Osteocyte (in vitro differentiated cells): ENCODE data around the gene KCNC1. TPM values are rescaled to one million over a fixed set of nuclear protein-coding genes. Genes with fewer than 3 reads are reported as not detected.

Experiments used
- DNase-seq: peaks from one replicate; pipeline ENCODE4 v3.0.0; 2021; ENCODE audit warnings: mixed read lengths; ENCODE audit not compliant: unreplicated experiment; ENCODE audit errors: extremely low spot score
- H3K27ac Mint-ChIP-seq: one replicate; pipeline ENCODE4 v1.8.0; 2021; ENCODE audit warnings: mild to moderate bottlenecking, mixed read lengths; ENCODE audit not compliant: unreplicated experiment
- H3K27me3 Mint-ChIP-seq: one replicate; pipeline ENCODE4 v1.8.0; 2021; ENCODE audit warnings: mixed read lengths; ENCODE audit not compliant: unreplicated experiment
- H3K36me3 Mint-ChIP-seq: one replicate; pipeline ENCODE4 v1.8.0; 2021; ENCODE audit warnings: mixed read lengths; ENCODE audit not compliant: unreplicated experiment
- H3K4me1 Mint-ChIP-seq: one replicate; pipeline ENCODE4 v1.8.0; 2021; ENCODE audit warnings: mixed read lengths; ENCODE audit not compliant: unreplicated experiment
- H3K4me3 Mint-ChIP-seq: one replicate; pipeline ENCODE4 v1.8.0; 2021; ENCODE audit warnings: mild to moderate bottlenecking, moderate library complexity, mixed read lengths; ENCODE audit not compliant: unreplicated experiment
- H3K9me3 Mint-ChIP-seq: one replicate; pipeline ENCODE4 v1.8.0; 2021; ENCODE audit warnings: mixed read lengths; ENCODE audit not compliant: unreplicated experiment
- total RNA-seq: library from RNA; stranded (reverse); gene quantifications from 2 replicates; pipeline ENCODE4 v1.2.1, GENCODE V29; 2021
- TF ChIP-seq, protein P1 (sequence below): fragments of 200-600 bp; sonication (generic); IDR thresholded peaks from 2 replicates; pipeline ENCODE4 v1.5.0; 2021; ENCODE audit warnings: antibody characterized with exemption, mild to moderate bottlenecking, moderate library complexity

KCNC1 gene
- total RNA-seq, 1 donor from 2014 or later: not detected

DNA sequence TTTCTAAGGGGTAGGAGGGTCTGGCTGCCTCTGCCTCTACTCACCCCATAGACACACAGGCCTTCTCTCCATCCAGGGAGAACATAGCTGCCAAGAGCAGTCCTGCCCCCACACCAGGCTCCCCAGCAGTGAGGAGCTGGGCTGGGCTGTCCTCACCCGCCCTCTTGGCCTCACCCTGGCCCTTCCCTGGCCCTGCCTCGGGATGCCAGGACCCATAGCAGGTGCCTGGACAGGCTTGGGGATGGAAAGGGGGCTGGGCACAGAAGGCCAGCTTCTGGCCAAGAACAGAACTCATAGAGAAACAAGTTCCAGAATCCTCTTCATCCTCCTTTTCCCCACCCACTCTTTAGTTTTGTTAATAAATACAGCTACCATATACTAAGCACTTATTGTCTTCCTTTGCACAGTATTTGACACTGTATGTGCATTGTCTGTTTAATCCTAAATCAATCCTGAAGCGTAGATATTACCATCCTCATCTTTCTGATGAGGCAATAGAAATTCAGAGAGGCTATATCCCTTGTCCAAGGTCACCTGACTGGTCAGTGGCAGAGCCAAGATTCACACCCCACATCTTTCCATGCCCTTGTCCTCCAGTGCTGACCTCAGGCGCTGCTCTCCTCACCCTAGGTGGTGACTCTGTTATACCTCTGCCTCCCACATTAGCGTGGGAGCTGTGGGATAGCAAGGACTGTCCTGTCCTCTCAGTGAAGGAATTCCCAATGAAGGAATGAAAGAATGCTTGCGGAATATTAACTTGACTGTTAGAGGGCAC, 37.2 kb upstream of the KCNC1 start:
- no peaks in the 10 kb centered on the region for H3K9me3 Mint-ChIP-seq
- no peak overlapping the region for H3K27ac Mint-ChIP-seq
- DNase-seq: no peak
- TF ChIP-seq, protein P1, sequence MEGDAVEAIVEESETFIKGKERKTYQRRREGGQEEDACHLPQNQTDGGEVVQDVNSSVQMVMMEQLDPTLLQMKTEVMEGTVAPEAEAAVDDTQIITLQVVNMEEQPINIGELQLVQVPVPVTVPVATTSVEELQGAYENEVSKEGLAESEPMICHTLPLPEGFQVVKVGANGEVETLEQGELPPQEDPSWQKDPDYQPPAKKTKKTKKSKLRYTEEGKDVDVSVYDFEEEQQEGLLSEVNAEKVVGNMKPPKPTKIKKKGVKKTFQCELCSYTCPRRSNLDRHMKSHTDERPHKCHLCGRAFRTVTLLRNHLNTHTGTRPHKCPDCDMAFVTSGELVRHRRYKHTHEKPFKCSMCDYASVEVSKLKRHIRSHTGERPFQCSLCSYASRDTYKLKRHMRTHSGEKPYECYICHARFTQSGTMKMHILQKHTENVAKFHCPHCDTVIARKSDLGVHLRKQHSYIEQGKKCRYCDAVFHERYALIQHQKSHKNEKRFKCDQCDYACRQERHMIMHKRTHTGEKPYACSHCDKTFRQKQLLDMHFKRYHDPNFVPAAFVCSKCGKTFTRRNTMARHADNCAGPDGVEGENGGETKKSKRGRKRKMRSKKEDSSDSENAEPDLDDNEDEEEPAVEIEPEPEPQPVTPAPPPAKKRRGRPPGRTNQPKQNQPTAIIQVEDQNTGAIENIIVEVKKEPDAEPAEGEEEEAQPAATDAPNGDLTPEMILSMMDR: no peak
- no peak overlapping the region for H3K4me3 Mint-ChIP-seq
- no peaks in the 10 kb centered on the region for H3K4me1 Mint-ChIP-seq
- H3K36me3 Mint-ChIP-seq: no peaks in the 10 kb centered on the region
- H3K27me3 Mint-ChIP-seq: peaks cover 14% of the 10 kb centered on the region

DNA sequence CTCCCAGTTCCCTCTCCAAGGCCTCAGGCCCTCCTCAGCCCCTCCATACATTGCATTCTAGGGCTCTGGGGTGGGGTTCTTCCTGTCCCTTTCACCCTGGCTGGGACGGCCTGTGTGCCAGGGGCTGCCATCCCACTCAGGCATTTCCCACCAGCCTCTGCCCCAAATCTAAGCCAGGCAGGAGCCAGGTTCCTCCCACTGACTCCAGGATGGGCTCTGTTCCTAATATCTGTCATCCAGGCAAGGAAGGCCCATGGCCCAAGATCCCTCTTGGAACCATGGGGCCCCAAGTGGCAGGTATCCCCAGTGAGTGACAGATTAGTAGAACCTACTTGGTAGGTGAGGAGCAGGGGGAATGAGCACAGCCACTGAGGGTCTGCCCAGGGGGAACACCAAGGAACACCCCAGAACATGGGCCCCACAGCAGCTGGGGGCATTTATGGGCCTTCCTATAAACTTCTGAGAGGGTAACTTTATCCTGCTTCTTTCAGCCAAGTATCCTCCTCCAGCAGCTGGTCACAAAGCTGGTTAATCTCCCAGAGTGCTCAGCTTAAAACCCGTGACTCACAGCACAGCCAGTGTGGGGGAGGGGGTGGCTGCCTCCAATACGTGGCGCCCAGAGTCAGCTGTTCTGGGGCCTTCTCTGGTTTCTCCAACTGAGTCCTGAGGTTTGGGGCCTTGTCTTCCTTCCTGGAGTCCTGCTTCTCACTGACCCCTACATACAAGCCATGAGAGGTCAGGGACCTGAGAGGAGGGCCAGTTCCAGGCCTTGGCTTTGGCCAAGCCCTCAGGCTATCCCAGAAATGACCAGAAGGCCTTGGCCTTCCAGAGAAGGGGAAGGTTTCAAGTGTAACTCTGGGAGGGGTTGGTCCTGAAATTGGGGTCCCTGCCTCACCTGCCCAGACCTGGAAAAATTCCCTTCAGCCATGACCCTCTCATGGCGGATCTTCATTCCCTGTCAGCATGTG, 35.1 kb upstream of the KCNC1 start:
- TF ChIP-seq, protein P1: no peak
- peaks cover 8% of the 10 kb centered on the region for H3K9me3 Mint-ChIP-seq
- no peak for DNase-seq
- H3K36me3 Mint-ChIP-seq: no peaks in the 10 kb centered on the region
- H3K4me3 Mint-ChIP-seq: no peak overlapping the region
- no peaks in the 10 kb centered on the region for H3K4me1 Mint-ChIP-seq
- no peak overlapping the region for H3K27ac Mint-ChIP-seq
- H3K27me3 Mint-ChIP-seq: peaks cover 8% of the 10 kb centered on the region

DNA sequence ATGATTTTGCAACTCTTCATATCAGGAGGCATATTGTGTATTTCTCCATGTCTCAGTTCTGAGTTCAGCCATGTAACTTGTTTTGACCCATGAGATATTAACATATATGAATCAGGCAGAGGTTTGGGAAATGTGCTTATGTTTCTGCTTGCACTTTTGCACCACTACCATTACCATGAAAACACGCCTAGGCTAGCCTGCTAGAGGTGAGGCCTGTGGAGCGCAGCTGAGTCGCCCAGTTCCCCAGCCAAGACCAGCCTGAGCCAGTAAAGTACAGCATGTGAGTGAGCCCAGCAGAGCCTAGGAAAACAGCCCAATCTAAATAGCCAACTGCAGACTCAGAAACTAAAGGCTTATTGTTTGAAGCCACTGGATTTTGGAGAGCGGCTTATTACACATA, 33.6 kb upstream of the KCNC1 start:
- Mint-ChIP-seq H3K36me3 (no peaks in the 10 kb centered on the region), H3K4me3 (no peak overlapping the region), H3K9me3 (peaks cover 8% of the 10 kb centered on the region), H3K27ac (no peak overlapping the region), H3K4me1 (no peaks in the 10 kb centered on the region), H3K27me3 (peaks cover 9% of the 10 kb centered on the region)
- TF ChIP-seq, protein P1: no peak
- DNase-seq: no peak

DNA sequence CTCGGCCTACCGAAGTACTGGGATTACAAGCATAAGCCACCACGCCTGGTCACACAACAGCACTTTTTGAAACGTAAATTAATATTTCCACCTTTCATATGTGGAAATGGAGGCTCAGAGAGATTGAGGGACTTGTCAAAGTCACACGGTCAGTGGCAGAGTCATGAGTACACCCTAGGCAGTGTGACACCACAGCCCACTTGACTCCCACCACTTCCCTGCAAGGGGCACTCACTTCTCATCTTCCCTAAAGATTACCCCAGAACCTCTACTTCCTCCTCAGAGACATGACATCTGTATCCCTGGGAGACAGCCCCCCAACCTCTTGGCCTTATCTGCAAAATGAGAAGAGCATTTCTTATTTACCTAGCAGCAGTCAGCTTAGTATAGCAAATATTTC, 31.7 kb upstream of the KCNC1 start:
- peaks cover 6% of the 10 kb centered on the region for H3K27me3 Mint-ChIP-seq
- peaks cover 8% of the 10 kb centered on the region for H3K9me3 Mint-ChIP-seq
- H3K4me1 Mint-ChIP-seq: no peaks in the 10 kb centered on the region
- DNase-seq: no peak
- no peak overlapping the region for H3K27ac Mint-ChIP-seq
- no peaks in the 10 kb centered on the region for H3K36me3 Mint-ChIP-seq
- no peak overlapping the region for H3K4me3 Mint-ChIP-seq
- TF ChIP-seq, protein P1: no peak

DNA sequence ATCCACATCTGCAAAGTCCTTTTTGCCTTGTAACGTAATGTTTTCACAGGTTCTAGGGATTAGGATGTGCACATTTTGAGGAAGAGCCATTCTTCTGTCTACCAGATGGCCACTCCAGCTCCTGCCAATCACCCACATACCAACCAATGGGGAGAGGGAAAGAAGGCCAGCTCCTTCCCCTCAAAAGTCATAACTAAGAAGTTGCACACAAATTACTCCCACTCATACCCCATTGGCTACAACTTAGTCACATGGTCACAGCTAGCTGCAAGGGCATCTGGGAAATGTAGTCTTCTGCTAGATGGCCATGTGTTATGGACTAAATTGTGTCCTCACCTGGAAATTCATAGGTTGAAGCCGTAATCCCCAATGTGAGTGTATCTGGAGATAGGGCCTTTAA, 30.6 kb upstream of the KCNC1 start:
- peaks cover 6% of the 10 kb centered on the region for H3K27me3 Mint-ChIP-seq
- no peaks in the 10 kb centered on the region for H3K36me3 Mint-ChIP-seq
- H3K27ac Mint-ChIP-seq: no peak overlapping the region
- H3K9me3 Mint-ChIP-seq: peaks cover 8% of the 10 kb centered on the region
- H3K4me3 Mint-ChIP-seq: no peak overlapping the region
- TF ChIP-seq, protein P1: no peak
- H3K4me1 Mint-ChIP-seq: no peaks in the 10 kb centered on the region
- no peak for DNase-seq
